Measurements from ENCODE around the gene CSN2.

DNA sequence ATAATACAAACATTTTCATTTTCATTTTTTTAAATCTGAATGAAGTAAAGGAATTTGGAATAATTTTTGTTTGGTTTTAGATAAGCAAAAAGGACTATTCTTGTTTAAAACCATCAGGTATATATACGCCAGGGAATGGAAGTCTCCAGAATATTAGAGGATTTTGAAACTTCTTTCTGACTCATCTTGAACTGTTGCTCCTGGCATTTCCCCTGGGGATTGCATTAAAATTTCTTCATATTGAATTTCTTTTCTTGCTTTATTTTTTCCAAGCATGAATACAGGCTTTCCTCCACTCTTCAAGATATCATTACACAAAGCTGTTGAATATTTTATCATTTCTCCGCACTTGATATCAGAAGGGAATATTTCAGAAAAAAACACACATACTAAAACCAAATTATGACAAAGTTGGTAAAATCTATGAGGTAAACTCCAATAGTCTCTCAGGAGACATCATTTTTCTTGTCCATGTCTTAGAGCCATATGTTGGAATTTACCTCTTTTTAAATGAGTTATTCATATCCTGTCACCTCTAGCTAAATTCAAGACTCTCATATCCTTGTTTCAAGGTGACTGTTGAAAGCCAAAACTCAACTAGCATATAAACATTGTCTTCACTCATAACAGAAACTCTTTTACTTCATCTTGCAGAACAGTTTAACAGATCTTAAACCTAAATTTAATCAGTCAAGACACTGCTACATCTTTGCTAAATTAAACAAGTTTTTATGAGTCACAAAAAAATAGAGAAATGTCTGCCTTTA is 55.3 kb downstream of the CSN2 start:
- TF ChIP-seq, protein P1, sequence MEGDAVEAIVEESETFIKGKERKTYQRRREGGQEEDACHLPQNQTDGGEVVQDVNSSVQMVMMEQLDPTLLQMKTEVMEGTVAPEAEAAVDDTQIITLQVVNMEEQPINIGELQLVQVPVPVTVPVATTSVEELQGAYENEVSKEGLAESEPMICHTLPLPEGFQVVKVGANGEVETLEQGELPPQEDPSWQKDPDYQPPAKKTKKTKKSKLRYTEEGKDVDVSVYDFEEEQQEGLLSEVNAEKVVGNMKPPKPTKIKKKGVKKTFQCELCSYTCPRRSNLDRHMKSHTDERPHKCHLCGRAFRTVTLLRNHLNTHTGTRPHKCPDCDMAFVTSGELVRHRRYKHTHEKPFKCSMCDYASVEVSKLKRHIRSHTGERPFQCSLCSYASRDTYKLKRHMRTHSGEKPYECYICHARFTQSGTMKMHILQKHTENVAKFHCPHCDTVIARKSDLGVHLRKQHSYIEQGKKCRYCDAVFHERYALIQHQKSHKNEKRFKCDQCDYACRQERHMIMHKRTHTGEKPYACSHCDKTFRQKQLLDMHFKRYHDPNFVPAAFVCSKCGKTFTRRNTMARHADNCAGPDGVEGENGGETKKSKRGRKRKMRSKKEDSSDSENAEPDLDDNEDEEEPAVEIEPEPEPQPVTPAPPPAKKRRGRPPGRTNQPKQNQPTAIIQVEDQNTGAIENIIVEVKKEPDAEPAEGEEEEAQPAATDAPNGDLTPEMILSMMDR (IDR thresholded peaks at IDR 0.05) = no peak
- no peak for TF ChIP-seq POLR2A (IDR thresholded peaks at IDR 0.05)

Data from uterus (tissue), 2 donors.